ENCODE data around the gene IL17RD.
"Not testable (repeated sequence)": the region's sequence is repeated elsewhere in the genome, so short reads cannot be mapped to it uniquely, and the experiment has no call there.

IL17RD gene

GRCh38 chr3:57093489-57093888, 71.7 kb downstream of the IL17RD start:
- no peak for DNase-seq

- no peak for DNase-seq
Observed at GRCh38 chr3:57091521-57092273, 73.5 kb downstream of the IL17RD start.

- DNase-seq: no peak
Observed at GRCh38 chr3:57089043-57089442, 76.1 kb downstream of the IL17RD start.

GRCh38 chr3:57088503-57088902, 76.7 kb downstream of the IL17RD start:
- DNase-seq: no peak

GRCh38 chr3:57087361-57088092, 77.6 kb downstream of the IL17RD start:
- no peak for DNase-seq

- DNase-seq: no peak
Observed at GRCh38 chr3:57086201-57086600, 79.0 kb downstream of the IL17RD start.

GRCh38 chr3:57085211-57085610, 79.9 kb downstream of the IL17RD start:
- no peak for DNase-seq

GRCh38 chr3:57083266-57083995, 81.7 kb downstream of the IL17RD start:
- DNase-seq: not testable (repeated sequence)

- no peak for DNase-seq
Observed at GRCh38 chr3:57082481-57082880, 82.7 kb downstream of the IL17RD start.

GRCh38 chr3:57081173-57081572, 84.0 kb downstream of the IL17RD start:
- DNase-seq: no peak

- DNase-seq: no peak
Observed at GRCh38 chr3:57080171-57080570, 85.0 kb downstream of the IL17RD start.

- peak in 1 of 5 donors; percentile 16 for DNase-seq
Observed at GRCh38 chr3:57079474-57079831, 85.7 kb downstream of the IL17RD start.

GRCh38 chr3:57078635-57079473, 86.3 kb downstream of the IL17RD start:
- DNase-seq: no peak

- no peak for DNase-seq
Observed at GRCh38 chr3:57078344-57078634, 86.9 kb downstream of the IL17RD start.

- no peak for DNase-seq
Observed at GRCh38 chr3:57077630-57078343, 87.4 kb downstream of the IL17RD start.

GRCh38 chr3:57076422-57076951, 88.7 kb downstream of the IL17RD start:
- no peak for DNase-seq

- no peak for DNase-seq
Observed at GRCh38 chr3:57074135-57074534, 91.0 kb downstream of the IL17RD start.

GRCh38 chr3:57073628-57074027, 91.5 kb downstream of the IL17RD start:
- DNase-seq: no peak

GRCh38 chr3:57069503-57069902, 95.7 kb downstream of the IL17RD start:
- DNase-seq: no peak

- DNase-seq: no peak
Observed at GRCh38 chr3:57068437-57069089, 96.6 kb downstream of the IL17RD start.

GRCh38 chr3:57066471-57066870, 98.7 kb downstream of the IL17RD start:
- no peak for DNase-seq

All from T-helper 1 cell (primary cell).